GM19324 (cell line): ENCODE measurements around the gene SPATA31A3.
"Not testable (repeated sequence)": the region's sequence is repeated elsewhere in the genome, so short reads cannot be mapped to it uniquely, and the experiment has no call there.

Experiments
- ATAC-seq: cut with Tn5 transposase; IDR thresholded peaks from one replicate; pipeline ENCODE4 v1.9.1; 2021; ENCODE audit warnings: mild to moderate bottlenecking, moderate library complexity; ENCODE audit not compliant: unreplicated experiment, low FRiP score

The SPATA31A3 gene

GRCh38 chr9:66992450-66992849 is at the start of gene SPATA31A3:
Gene SPATA31A3, minus strand, starts transcription at chr9:66992550. Its CDS starts 29 bp downstream, at chr9:66992521.
- ATAC-seq: not testable (repeated sequence)

DNA sequence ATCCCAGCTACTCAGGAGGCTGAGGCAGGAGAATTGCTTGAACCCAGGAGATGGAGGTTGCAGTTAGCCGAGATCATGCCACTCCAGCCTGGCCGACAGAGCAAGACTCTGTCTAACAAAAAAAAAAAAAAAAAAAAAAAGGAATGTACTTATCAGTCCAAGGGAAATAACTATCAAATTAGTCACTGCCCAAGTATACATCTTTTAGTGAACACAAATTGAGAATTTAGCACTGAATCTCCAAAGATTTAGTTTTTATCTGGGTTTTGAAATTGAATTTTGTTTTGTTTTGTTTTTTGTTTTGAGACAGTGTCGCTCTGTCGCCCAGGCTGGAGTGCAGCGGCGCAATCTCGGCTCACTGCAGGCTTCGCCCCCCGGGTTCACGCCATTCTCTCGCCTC is 39.8 kb downstream of the SPATA31A3 start:
- ATAC-seq: not testable (repeated sequence)

GRCh38 chr9:66942400-66943155 is 49.8 kb downstream of the SPATA31A3 start:
- ATAC-seq: not testable (repeated sequence)

- not testable (repeated sequence) for ATAC-seq
Measured at GRCh38 chr9:66939878-66940830, 52.2 kb downstream of the SPATA31A3 start.

DNA sequence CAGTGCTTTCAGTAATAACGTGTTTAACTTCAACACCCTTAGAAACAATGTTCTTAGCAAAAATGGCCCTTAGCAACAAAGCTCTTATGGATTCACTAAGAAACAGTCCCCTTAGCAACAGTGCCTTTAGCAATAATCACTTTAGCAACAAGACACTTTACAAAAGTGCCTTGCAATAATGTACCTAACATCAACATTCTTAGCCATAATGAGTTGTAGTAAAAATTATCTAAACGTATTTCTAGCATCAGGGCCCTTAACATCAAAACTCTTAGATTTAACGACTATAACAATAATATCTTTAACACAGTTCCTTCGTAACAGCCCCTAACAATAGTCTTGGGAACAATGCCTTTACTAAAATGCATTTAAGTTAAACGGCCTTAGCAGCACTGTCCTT is 54.0 kb downstream of the SPATA31A3 start:
- ATAC-seq: not testable (repeated sequence)

DNA sequence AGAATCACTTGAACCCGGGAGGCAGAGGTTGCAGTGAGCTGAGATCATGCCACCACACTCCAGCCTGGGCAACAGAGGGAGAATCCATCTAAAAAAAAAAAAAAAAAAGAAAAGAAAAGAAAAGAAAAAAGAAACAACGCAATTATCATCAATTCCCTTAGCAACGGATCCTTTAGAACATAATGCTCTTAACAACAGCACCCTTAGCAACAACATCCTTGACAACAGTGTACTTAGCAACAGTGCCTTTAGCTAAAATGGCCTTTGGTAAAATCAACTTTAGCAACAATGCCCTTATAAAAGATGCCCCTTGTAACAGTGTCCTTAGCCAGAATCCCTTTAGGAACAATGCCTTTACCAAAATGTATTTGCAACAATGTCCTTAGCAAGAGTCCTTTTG is 54.7 kb downstream of the SPATA31A3 start:
- not testable (repeated sequence) for ATAC-seq
